Muscle layer of duodenum (tissue), 2 donors: Measurements from ENCODE around the gene PODNL1.

Experiments
- H3K27ac ChIP-seq: one replicate; pipeline ENCODE4 v1.7.0; 2013; ENCODE audit warnings: mild to moderate bottlenecking, low read length
- H3K27me3 ChIP-seq: one replicate; pipeline ENCODE4 v1.7.0; 2013; ENCODE audit warnings: low read depth, mild to moderate bottlenecking, control low read depth, low read length
- H3K36me3 ChIP-seq, 2 donors: one replicate each; pipeline ENCODE4 v1.7.0; 2013; ENCODE audit warnings: low read length in 2 of 2, control low read depth in 1 of 2, mild to moderate bottlenecking in 1 of 2; ENCODE audit not compliant: insufficient read depth in 2 of 2, control insufficient read depth in 1 of 2
- H3K4me1 ChIP-seq, 2 donors: one replicate each; pipeline ENCODE4 v1.7.0; 2013; ENCODE audit warnings: low read length in 2 of 2, mild to moderate bottlenecking in 2 of 2, control low read depth in 1 of 2, moderate library complexity in 1 of 2; ENCODE audit not compliant: insufficient read depth in 2 of 2, control insufficient read depth in 1 of 2
- H3K4me3 ChIP-seq, 2 donors: one replicate each; pipeline ENCODE4 v1.7.0; 2013; ENCODE audit warnings: low read length in 2 of 2, low read depth in 1 of 2, mild to moderate bottlenecking in 1 of 2
- H3K9me3 ChIP-seq, 2 donors: one replicate each; pipeline ENCODE4 v1.7.0; 2013; ENCODE audit warnings: low read length in 2 of 2, control low read depth in 1 of 2, mild to moderate bottlenecking in 1 of 2; ENCODE audit not compliant: control insufficient read depth in 1 of 2
- donor health status: healthy.

The PODNL1 gene

DNA sequence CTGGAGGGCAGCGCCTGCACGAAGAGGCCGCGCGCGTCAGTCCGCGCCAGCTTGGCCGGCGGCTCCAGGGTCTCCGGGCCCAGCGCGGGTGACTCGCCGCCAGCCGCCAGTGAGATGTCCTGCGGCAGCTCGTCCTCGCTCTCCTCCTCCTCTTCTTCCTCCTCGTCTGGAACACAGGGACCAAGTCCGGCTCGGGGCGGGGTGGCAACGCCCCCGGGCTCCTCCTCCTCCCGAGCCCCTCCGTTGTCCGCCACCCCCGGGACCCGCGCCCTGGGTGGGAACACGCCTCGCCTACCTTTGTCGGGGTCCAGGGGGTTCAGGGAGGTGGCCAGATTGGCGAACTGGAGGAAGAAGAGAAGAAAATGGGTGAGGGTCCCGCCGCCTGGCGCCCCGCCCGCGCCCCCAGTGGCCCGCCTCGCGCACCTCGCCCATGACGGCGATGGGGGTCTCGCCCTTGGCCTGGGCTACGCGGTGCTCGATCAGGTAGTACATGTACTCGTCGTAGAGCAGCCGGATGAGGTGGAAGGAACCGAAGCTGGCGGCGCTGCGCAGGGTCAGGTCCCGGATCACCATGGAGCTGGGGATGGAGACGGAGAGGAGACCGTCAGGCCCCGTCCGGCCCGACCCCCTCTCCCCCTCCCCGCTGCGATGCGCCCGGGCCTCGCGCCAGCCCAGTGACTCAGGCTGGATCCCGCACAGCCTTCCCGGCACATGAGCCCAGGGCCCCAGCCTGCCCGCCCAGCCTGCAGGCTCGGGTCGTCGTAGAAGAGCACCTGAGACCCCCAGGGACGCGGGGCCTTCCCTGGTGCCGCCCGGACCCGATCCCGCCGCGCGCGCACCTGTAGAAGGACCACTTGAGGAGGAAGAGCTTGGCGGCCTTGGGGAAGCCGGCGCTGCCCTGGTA is 24.7 kb upstream of the PODNL1 start:
- Histone ChIP-seq H3K27me3 (no peaks in the 10 kb centered on the region), H3K9me3 (no peaks in the 10 kb centered on the region), H3K27ac (no peak overlapping the region), H3K36me3 (peaks cover 15 to 60% of the 10 kb centered on the region in 2 donors), H3K4me1 (peaks cover 0 to 6% of the 10 kb centered on the region in 2 donors), H3K4me3 (peak overlapping the region in 1 of 2 donors; percentile 56)

DNA sequence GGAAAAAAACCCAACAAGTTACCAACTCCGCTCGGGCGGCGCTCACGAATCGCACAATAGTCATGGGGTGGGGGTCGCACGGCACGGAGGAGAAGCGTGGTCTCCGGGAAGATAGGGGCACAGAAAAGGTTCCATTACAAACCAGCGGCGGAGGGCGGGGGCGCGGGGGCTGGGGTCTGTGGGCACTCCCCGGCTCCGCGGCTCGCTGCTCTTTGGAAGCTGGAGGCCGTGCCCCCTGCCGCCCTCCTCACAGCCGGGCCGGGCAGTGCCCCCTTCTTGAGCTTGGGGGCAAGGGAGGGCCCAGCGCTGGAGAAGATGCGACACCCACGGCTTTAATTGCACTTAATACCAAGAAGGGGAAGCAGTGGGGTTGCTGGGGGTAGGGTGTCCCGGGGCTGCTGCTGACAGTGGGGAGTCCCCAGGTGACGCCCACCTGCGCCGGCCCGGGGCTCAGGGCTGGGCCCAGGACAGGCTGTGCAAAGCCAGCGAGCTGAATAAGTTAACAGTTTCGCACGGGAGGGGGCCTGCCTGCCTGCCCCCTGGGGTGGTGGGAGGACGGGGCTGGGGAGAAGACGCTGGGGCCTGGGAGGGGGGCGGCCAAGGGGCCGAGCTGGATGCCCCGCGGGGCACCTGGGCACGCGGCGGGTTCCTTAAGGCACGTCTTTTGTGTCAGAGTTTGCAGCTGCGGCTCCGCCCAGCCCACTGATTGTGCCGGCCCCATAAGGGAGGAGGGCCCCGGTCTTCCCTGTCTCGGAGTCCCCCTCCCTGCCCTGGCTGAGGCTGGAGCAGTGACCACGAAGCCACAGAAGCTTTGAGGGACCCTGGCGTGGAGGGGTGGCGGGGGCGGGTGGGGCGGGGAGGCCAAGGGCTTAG is 23.8 kb upstream of the PODNL1 start:
- Histone ChIP-seq H3K4me3 (peak overlapping the region in 1 of 2 donors; percentile 24), H3K27me3 (no peaks in the 10 kb centered on the region), H3K4me1 (peaks cover 0 to 6% of the 10 kb centered on the region in 2 donors), H3K9me3 (no peaks in the 10 kb centered on the region), H3K36me3 (peaks cover 17 to 61% of the 10 kb centered on the region in 2 donors), H3K27ac (no peak overlapping the region)

DNA sequence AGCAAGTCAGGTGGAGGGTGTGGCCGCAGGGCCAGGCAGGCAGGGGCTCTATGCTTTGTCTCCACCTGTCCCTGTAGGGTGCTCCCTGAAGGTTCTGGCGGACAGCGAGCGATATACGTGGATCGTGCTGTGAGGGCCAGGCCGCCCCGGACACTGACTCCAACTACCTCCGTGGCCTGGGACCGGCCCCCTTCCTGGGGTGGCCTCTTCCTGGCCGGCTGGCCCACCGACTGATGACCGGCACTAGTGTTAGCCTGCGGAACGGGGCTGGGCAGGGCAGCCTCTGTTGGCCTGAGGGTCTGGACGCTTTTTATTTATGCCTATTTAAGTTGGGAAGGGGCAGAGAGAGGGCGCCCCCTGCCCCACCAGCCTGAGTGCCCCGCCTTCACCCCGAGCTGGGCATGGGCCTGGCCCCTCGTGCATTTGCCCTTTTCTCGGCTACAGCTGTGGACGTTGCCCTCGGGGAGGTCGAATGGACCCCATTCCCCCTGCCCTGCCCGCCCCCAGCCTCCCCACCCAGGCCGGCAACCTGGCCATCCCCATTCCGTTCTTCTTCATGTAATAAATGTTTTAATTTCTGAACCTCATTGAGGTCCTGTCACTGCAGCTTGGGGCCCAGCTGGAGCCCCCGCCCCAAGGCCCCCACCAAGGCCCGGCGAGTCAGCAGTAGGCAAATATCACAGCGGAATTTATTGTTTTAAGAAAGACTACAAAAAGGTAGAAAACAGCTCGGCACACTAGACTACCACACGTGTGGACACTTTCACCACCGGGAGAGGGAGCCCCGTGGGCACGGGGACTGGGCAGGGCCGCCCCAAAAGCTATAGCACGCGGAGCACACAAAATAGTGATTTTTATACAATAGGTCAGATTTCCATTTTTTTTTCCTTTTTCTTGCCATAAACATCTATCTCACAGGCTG is 22.9 kb upstream of the PODNL1 start:
- H3K4me3 ChIP-seq, result no peak overlapping the region
- H3K27ac ChIP-seq, result no peak overlapping the region

DNA sequence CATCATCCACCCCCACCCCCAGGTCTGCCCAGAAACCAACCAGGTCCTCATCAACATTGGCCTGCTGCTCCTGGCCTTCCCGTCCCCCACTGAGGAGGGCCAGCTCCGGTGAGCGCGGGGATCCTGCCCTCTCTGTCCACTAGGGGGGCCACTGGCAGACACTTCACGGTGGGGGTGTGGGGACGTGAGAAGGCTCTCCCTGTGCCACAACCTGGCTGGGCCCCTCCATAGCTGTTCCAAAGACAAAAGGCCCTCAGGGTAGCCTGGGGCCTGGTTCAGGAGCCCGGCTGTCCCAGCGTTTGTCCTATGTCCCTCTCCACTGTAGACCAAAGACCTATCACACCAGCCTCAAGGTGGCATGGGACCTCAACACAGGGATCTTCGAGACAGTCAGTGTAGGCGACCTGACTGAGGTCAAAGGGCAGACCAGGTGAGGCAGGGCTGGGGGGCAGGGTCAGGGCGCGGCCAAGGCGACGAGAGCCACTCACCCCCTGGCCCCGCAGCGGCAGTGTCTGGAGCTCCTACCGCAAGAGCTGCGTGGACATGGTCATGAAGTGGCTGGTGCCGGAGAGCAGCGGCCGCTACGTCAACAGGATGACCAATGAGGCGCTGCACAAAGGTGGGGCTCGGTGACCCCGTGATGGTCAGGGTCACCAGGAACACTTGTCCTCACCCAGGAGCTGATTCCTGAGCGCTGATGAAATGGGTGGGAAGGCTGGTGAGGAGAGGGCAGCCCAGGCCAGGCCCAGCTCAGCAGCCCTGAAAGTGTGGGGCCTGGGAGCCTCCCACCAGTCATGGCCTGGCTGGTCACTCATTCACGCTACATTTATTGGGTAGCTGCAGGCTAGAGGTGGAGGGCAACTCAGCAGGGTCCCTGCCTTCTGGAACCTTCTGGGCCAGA is 22.0 kb upstream of the PODNL1 start:
- Histone ChIP-seq H3K36me3 (peaks cover 20 to 61% of the 10 kb centered on the region in 2 donors), H3K9me3 (no peaks in the 10 kb centered on the region), H3K27ac (no peak overlapping the region), H3K4me1 (peaks cover 0 to 6% of the 10 kb centered on the region in 2 donors), H3K27me3 (no peaks in the 10 kb centered on the region), H3K4me3 (no peak overlapping the region)

More for the DNA sequence above, 22.9 kb upstream of the PODNL1 start:
- peaks cover 0 to 6% of the 10 kb centered on the region in 2 donors for H3K4me1 ChIP-seq
- no peaks in the 10 kb centered on the region for H3K27me3 ChIP-seq
- peaks cover 20 to 61% of the 10 kb centered on the region in 2 donors for H3K36me3 ChIP-seq
- H3K9me3 ChIP-seq, result no peaks in the 10 kb centered on the region

DNA sequence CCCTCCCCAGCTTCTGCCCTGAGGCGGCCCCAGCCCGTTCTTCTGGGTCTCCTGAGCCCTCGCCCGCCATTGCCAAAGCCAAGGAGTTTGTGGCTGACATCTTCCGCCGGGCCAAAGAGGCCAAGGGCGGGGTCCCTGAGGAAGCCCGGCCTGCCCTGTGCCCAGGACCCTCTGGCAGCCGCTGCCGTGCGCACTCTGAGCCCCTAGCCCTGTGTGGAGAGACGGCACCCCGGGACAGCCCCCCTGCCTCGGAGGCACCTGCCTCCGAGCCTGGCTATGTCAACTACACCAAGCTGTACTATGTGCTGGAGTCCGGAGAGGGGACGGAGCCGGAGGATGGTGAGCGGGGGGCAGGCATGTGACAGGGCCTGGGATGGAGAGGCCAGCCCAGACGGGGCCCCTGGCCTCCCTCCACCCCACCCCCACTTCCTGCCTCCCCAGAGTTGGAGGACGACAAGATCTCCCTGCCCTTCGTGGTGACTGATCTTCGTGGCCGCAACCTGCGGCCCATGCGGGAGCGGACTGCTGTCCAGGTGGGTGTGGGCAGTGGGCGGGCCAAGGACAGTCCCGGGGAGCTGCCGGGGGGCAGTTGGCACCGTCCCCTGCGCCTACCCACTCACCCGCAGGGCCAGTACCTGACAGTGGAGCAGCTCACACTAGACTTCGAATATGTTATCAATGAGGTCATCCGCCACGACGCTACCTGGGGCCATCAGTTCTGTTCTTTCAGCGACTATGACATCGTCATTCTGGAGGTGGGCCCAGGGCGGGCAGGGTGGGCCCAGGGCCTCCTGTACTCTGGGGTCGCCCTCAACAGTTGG is 21.1 kb upstream of the PODNL1 start:
- peaks cover 16 to 61% of the 10 kb centered on the region in 2 donors for H3K36me3 ChIP-seq
- no peak overlapping the region for H3K4me3 ChIP-seq
- H3K4me1 ChIP-seq, result peaks cover 0 to 6% of the 10 kb centered on the region in 2 donors

DNA sequence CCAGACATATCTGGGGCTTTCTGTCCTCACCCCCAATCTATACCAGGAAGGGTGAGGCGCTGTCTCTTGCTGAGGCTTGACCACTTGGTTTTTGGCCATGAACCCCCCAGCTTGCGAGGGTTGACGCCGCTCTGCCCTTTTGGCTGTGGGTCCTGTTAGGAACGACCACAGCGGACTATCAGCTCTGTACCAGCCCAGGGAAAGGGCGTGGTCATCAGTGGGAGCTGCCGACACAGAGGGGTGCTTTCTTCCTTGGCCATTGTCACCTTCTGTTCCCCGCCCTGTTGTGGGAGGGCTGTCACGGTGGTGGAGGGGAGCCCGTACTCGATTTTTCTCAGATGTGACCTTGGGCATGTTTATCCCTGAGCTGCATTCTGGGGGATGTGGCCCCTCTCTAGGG is 19.8 kb upstream of the PODNL1 start:
- no peaks in the 10 kb centered on the region for H3K9me3 ChIP-seq
- no peaks in the 10 kb centered on the region for H3K27me3 ChIP-seq
- no peak overlapping the region for H3K27ac ChIP-seq
- H3K4me1 ChIP-seq, result peaks cover 6 to 16% of the 10 kb centered on the region in 2 donors
- no peak overlapping the region for H3K4me3 ChIP-seq
- peaks cover 16 to 62% of the 10 kb centered on the region in 2 donors for H3K36me3 ChIP-seq

More for the DNA sequence above, 21.1 kb upstream of the PODNL1 start:
- H3K27ac ChIP-seq, result no peak overlapping the region
- H3K27me3 ChIP-seq, result no peaks in the 10 kb centered on the region
- no peaks in the 10 kb centered on the region for H3K9me3 ChIP-seq

DNA sequence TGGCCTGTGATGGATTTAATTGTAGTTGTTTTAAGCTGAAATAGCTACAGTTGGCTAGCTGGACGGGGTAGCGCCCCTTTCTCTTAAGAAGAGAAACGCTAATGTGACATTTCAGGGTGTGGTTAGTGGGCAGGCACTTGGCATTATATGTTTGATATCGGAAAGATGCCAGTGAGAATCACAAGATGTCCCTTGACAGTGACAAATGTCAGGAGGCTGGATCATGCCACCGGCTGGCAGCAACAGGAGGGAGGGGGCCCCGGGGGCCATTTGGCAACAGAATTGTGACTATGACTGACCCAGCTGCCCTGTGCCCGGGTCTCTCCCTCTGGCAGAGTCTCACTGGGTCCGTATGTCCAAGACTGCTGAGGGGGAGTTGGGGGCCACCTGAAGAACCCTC is 18.8 kb upstream of the PODNL1 start:
- no peak overlapping the region for H3K4me3 ChIP-seq
- peaks cover 7 to 14% of the 10 kb centered on the region in 2 donors for H3K4me1 ChIP-seq
- H3K27me3 ChIP-seq, result no peaks in the 10 kb centered on the region
- H3K36me3 ChIP-seq, result peaks cover 16 to 60% of the 10 kb centered on the region in 2 donors
- H3K9me3 ChIP-seq, result no peaks in the 10 kb centered on the region
- no peak overlapping the region for H3K27ac ChIP-seq

DNA sequence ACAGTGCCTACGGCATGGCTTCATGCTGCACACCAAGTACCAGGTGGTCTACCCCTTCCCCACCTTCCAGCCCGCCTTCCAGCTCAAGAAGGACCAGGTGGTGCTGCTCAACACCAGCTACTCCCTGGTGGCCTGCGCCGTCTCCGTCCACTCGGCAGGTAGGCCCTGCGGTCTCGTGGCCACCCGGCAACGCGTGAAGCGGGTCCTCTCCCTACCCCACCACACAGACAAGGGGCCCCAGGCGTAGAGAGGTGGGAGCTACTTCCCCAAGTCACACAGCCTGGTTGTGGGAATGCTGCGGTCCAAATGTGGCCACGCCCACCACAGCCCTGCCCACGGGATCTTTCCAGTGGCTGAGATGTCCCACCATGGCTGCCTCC is 18.1 kb upstream of the PODNL1 start:
- H3K27me3 ChIP-seq, result no peaks in the 10 kb centered on the region
- peaks cover 16 to 56% of the 10 kb centered on the region in 2 donors for H3K36me3 ChIP-seq
- H3K27ac ChIP-seq, result no peak overlapping the region
- no peak overlapping the region for H3K4me3 ChIP-seq
- no peaks in the 10 kb centered on the region for H3K9me3 ChIP-seq
- peaks cover 7 to 15% of the 10 kb centered on the region in 2 donors for H3K4me1 ChIP-seq

DNA sequence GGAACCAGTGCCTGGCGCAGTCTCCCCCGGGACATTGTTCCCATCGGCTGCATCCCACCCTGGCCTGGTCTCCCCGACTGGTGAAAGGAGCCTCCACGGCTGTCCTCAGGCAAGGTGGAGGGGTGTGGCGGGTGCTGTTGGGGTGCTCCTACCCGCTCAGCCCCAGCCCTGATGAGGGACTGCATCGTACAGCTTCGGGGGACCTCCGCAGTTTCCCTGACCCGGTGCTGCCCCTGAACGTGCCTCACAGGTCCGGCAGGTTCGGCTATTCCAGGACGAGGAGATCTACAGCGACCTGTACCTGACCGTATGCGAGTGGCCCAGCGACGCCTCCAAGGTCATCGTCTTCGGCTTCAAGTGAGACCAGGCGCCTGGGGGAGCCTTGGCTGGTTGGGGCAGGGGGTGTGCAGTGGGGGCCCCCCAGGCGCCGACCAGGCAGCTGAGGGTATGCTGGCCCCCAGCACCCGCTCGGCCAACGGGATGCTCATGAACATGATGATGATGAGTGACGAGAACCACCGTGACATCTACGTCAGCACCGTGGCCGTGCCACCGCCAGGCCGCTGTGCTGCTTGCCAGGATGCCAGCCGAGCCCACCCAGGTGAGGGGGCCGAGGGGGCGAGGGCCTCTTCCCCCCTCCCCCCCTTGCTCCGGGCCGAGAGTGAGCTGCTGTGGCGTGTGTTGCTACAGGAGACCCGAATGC is 17.6 kb upstream of the PODNL1 start:
- H3K27ac ChIP-seq, result no peak overlapping the region
- peaks cover 16 to 55% of the 10 kb centered on the region in 2 donors for H3K36me3 ChIP-seq
- no peaks in the 10 kb centered on the region for H3K27me3 ChIP-seq
- no peak overlapping the region for H3K4me3 ChIP-seq
- no peaks in the 10 kb centered on the region for H3K9me3 ChIP-seq
- peaks cover 7 to 15% of the 10 kb centered on the region in 2 donors for H3K4me1 ChIP-seq
